ENCODE results near the gene GYPC.
"Not testable (repeated sequence)": the region's sequence is repeated elsewhere in the genome, so short reads cannot be mapped to it uniquely, and the experiment has no call there.

Gene GYPC

DNA sequence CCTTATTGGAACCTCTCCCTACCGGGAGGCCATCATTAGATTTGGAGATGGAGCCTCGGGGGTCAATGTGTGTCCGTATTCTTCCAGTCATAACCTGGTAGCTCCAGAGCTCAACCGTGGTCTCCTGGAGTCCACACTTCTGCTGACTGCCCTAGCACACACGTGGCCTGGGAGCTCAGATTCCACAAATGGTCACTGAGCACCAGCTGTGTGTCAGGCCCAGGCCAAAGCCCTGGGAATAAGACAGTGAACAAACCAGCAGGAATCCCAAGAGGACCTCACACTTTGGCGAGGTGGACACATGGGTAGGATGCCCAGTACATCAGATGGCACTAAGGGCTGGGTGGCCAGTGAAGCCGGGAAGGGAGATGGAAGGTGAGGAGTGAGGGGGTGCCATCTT lies 15.5 kb downstream of the GYPC start:
- no peak for DNase-seq (ENCODE audit: low read depth)

DNA sequence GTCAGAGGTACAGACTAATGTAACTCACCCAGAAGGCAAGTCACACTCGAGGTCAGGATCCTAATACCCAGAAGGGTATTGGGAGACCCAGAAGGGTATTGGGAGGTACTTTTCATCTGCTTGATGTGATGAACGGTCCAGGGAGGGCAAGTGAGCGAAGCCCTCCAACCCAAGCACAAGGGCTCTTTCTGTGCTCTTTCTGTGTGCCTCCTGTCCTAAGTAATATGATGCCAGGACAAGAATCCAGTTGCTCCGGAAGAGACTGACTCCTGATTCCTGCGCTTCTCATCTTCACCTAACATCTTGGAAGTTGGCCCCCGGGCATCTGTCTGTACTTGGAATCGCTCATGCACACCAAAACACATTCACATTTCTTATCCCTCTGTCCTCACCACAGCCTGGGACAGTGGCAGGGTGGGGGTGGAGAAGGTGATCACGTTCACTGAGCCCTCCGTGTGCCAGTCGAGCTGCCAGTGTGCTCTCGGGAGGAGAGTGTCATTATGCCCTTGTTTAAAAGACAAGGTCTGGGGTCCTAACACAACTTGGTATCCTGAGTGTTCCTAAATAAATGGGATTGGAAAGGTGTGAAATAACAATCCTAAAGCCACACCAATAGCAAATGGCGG lies 17.1 kb downstream of the GYPC start:
- no peak for DNase-seq (ENCODE audit: low read depth)

DNA sequence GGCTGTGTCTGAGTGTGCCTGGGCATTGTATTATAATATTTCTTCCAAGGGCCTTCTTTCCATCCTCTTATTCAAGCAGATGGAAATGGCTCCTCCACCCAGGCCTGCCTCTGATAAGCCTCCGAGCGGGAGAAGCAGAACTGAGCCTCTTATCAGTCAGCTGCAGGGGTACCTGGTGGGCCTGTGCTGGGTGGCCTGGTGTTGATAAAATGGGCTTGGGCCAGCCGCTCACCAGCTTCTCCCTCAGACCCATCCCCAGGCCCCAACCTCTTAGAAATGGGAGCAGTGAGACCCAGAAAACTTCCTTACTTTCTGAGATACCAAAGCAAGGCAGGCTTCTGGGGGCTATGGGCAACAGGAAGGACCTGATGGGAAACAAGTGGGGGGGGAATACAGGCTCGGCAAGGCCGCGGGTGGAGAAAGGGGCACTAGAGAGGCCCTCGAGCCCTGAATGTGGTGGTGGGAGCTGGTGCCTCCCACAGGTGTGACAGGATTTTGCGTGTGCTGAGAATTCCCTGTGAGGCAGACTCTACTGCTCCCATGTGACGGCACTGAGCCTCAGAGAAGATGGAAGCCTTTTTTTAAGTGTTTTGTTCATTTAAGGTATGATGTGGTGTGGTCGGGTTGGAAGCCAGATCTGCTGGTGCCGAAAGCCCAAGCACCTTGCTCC lies 18.3 kb downstream of the GYPC start:
- no peak for DNase-seq (ENCODE audit: low read depth)

DNA sequence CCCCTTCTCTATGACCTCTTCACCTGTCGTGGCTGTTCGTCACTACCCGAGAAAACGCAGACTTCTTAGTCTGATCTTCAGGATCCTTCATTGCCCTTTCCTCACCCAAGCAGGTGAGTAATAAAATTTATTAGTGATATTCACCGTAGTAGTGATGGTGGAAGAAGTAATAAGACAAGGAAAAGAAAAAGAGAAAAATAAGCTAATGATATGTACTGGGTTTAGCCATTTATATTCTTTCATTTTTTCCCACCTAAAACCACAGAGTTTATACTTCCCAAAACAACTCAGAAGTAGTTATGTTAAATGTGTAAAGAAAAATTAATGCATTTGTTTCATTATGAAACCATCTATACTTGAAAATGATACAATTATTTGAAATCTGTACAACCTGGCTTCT lies 19.7 kb downstream of the GYPC start:
- no peak for DNase-seq (ENCODE audit: low read depth)

DNA sequence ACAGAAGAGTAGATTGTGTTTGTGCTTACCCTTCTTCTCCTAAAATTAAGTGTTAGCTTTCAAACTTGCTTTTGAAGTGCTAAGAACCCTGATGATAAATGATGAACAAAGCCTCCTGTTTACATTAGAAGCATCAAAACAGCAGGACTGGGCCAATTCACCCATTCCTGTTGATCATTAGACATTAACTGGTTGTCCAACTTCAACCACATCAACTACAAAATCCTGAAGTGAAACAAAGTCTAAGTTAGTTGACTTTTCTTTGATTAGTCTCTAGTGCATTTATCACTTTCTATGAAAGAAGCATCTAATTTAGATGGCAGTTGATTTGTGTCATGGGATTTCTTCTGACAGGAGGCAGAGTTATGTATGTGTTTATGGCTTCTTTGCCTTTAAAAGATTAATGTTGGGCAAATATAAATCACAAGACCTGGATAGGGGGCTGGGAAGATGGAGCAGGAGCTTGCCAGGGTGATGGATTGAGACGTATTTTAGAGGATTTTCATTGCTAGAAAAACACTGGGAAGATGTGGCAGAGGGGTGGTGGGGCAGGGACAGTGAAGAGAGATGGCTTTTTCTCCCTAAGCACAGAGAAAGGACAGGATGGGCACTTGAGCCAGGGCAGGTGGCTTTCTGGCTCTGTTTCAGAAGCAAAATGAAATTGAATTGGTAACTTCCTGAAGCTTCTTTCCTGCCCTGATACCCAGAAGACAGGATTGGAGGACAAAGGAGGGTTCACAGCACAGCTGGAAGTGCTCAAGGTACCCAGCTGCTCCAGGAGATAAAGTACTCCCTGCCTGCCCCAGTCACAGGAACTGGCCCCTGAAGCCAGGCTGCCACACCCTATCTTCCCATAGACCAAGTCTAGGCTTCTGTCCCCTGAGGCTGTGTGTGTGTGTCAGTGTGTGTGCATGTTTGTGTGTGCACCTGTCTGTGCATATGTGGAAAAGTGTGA lies 20.5 kb downstream of the GYPC start:
- no peak for DNase-seq (ENCODE audit: low read depth)

DNA sequence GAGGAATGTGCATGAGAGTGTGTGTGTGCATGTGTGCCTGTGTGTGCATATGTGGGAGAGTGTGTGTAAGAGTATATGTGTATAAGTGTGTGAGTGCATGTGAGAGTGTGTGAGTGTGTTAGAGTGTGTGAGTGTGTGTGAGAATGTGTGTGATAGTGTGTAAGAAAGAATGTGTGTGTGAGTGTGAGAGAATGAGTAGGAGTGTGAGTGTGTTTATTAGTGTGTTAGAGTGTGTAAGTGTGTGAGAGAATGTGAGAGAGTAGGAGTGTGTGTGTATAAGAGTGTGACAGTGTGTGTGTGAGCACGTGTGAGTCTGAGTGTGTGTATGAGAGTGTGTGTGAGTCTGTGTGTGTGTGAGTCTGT lies 21.2 kb downstream of the GYPC start:
- no peak for DNase-seq (ENCODE audit: low read depth)

DNA sequence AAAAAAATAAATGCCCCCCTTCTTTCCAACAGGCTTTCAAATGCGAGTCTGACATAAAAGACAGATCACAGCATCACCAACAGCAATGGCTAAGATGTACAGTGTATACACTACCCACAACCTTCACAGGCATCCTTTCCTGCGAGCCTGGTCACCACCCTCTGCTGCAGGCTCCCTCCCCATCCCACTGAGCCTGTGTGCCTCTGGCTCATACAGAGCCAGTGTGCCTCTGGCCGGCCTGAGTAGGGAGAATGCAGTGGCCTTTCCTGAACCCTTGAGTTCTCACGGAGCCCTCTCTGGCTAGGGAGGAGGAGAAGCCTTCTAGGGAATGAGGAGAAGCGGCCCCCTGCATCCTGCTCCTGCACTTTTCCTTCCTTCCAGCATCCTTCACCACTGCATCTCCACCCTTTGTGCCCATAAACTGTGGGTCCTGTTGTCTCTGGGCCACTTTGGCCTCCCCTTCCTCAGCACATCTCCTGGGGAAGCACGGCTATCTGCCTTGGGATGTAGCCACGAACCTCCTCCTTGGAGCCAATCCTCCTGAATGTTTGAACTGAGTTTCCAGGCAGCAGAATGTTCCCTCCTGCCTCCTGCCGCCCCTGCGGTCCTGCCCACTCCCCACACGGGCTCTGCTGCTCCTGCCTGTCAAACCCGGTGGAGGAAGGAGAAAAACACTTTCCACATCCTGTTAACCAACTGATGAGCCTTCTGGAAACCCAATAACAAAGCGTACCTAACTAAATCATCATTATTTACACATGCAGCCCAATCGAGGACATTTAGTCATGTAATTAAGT lies 22.5 kb downstream of the GYPC start:
- DNase-seq (ENCODE audit: low read depth): no peak

DNA sequence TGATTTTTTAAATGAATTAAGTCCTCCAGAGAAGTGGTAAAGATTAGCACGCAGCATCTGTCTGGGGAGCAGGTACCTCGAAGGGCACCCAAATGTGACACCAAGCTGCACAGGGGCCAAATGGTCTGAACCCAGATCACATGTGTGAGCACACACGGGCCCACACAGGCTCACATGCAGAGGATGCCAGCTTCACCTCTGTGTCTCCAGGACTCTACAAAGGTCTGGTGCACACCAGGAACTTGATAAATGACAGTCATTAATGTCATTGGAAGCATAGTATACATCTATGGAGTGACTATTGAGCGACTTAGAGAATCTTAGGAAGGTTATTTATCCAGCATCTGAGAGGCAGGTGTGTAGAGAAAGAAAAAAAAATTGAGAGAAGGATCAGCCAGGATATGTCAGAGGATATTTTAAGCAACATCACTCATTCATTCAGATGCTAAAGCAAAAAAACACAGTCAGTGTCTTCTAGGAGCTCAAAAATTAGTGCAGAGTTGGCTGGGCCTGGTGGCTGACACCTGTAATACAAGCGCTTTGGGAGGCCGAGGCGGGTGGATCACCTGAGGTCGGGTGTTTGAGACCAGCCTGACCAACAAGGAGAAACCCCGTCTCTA lies 23.2 kb downstream of the GYPC start:
- no peak for DNase-seq (ENCODE audit: low read depth)

DNA sequence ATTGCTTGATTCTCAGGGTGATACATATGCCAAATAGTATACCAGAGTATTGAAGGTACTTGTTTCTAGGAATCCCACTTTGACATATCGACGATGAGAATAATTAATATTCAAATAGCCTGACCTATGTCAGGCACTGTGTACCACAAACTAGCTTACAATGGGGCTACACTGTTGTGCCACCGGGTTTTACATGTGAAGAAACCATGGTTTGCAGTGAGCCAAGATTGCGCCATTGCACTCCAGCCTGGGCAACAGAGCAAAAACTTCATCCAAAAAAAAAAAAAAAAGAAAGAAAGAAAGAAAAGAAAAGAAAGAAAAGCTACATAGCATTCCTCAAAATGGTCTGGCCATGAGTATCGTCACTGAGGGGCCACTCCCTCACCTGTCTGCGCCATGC lies 25.5 kb downstream of the GYPC start:
- no peak for DNase-seq (ENCODE audit: low read depth)

DNA sequence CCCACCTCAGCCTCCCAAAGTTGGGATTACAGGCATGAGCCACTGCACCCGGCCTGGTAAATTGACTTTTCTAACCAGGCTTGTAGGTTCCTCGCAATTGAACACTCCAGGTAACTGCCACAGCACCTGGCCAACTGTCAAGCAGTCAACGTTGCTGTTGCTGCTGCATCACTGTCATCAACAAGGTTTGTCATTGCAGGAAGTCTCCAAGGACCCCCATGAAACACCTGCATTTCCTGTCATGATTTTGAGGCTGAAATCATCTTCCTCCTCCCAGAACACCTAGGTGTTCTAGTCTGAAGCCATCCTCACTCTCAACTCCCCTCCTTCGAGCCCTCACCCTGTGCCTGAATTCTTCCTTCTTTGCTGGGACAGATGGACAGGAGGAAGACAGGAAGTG lies 29.7 kb downstream of the GYPC start:
- DNase-seq (ENCODE audit: low read depth): no peak

DNA sequence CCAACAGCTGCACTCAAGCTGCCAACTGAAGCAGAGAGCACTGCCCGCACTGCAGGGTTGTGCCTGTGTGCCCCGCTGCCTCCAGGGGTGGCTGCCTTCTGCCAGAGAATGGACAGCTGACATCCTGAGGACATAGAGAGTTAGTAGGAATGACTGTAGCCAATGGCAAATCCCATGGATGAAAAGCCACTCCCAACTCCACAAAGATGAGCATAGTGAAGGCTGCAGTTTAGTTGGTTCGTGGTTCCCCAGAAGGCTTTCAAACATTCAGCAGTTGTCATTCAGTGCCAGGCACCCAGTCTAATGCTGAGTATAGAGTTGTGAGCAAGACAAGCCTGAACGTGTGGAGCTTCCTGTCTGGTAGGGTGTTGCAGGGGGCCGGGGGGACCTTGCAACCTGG lies 30.3 kb downstream of the GYPC start:
- no peak for DNase-seq (ENCODE audit: low read depth)

DNA sequence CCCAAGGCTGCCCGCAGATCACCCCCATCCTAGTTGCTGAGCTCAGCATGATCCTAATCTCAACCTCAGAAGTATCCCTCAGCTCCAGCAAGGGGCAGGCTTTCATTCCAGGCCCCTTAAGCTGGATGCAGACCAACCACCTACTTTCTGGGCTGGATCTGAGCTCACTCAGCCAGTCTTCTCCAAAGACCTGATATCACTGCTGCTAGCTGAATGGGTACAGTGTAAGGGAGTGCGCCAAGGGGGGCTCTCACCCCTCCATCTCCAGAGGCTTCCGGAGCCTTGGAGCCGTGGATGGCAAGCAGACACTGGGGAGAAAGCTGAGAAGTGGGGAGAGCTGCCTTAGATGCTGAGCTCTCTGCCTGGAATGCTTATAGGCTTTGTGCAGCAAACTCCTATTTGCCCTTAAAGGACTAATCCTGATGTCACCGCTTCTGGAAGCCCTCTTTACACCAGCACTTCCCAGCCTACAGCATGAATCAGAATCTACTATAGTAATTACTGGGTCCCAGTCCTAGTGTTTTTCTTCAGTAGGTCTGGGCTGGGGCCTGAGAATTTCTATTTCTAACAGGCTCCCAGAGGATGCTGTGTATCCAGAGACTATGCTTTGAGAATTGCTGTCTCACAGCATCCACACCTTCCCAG lies 31.0 kb downstream of the GYPC start:
- DNase-seq (ENCODE audit: low read depth): no peak

DNA sequence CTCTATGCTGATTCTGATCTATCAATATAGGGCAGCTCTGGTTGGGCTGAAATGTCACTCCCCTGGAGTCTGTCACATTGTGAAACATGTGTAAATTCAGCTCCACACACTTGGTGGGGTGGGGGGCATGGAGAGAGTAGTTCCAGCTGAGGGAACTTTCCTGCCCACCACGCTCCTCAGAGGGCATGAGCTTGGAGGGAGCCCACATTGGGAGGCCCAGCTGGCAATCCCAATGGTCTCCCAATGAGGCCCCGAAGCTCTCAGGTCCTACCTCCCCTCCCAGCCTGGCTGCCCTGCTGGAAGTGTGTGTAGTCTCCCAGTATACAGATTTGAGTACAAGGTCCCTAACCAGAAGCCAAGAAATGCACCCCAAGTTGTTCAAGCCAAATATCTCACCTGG lies 31.5 kb downstream of the GYPC start:
- DNase-seq (ENCODE audit: low read depth): no peak

DNA sequence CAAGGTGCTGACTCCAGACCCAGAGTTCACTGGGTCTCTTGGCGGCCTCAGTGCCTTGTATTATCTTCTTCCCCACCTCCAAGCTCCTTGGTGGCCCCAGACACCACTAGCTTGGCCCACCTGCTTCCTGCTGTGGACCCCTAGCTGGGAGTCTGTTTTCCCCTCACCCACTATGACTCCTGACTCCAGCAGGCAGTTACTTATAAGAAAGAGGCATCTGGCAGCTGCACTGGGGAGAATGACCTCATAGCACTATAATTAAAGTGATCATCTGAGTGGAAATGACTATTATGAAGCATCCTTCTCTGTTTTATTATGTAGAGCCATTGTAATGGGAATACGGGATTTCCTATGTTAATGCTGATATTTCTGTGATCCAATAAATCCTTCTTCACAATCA lies 32.6 kb downstream of the GYPC start:
- not testable (repeated sequence) for DNase-seq (ENCODE audit: low read depth)

DNA sequence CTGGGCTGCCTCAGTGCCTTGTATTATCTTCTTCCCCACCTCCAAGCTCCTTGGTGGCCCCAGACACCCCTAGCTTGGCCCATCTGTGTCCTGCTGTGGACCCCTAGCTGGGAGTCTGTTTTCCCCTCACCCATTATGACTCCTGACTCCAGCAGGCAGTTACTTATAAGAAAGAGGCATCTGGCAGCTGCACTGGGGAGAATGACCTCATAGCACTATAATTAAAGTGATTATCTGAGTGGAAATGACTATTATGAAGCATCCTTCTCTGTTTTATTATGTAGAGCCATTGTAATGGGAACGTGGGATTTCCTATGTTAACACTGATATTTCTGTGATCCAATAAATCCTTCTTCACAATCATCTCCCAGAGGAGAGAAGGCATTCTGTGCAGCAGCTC lies 36.3 kb downstream of the GYPC start:
- DNase-seq (ENCODE audit: low read depth): not testable (repeated sequence)

DNA sequence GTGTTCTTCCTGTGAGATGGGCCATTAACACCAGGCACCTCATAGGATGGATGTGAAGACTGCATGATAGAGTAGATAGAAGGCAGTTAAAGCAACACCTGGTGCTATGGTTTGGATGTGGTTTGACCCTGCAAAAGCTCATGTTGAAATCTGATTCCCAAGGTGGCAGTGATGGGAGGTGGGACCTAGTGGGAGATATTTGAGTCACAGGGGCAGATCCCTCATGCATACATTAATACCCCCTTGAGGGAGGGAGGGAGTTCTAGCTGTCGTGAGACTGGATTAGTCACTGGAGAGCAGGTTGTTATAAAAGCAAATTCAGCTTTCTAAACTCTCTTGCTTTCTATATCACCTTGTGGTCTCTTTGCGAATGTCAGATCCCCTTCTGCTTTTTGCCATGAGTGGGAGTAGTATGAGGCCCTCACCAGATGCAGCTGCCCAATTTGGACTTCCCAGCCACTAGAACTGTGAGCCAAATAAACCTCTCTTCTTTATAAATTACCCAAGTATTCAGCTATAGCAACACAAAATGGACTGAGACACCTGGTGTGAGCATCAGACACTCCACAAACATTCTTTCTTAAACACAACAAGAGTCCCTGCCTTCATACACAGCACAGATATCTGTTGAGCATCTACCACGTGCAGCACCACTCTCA lies 37.1 kb downstream of the GYPC start:
- not testable (repeated sequence) for DNase-seq (ENCODE audit: low read depth)

DNA sequence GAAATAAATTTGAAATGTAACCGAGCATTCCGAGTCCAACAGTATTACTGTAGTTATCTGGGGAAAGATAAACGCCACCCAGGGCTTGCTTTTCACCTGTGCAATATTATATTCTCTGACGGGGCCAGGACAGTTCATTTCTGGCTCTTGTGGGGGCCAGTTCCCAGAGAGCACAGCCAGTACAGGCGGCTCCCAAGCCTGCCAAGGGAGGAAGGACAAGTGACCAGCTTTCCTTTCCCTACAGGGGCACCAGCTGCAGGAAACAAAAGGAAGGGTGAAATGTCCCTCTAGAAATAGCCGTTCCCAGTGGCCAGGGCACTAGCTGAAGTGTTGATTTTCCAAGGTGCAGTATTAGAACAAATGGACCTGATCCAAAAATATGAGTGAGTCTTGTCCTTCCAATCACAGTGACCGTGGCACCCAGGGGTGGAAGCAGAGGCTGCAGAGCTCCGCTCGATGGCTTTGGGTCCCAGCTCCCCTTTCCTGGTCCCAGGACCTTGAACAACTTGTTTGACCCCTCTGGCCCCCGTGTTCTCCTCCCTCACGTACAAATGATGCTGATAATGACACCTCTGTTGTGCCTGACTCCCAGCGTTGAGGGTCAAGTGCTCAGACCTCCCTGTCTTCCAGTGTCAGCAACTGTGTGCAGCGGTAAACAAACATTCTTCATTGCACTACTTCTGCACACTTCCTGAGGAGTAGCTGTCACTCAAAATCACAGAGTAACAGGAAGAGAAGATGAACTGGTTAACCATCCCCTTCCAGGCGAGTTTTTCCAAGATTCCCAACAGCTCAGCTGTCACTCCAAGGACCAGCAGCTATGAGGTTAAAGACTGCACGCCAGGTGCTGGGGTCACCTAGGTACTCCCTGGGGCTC lies 40.9 kb downstream of the GYPC start:
- DNase-seq (ENCODE audit: low read depth): no peak

DNA sequence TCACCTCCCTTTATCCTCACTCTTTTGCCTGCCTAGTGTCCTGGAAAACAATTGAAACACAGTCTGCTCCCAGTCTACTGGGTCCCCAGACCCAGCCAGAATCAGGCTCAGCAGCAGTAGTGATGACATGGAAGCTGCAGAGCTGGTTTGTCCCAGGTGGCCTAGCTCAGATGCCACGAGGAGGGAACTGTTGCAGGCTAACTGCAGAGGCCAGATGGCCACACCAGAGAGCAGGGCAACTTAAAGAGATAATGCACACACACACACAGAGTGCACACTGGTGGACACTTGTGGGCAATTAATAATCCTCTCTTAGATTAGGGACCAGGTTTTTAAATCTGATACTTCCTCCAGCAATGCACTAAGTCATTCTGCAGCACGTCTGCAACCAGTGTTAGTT lies 42.4 kb downstream of the GYPC start:
- no peak for DNase-seq (ENCODE audit: low read depth)

DNA sequence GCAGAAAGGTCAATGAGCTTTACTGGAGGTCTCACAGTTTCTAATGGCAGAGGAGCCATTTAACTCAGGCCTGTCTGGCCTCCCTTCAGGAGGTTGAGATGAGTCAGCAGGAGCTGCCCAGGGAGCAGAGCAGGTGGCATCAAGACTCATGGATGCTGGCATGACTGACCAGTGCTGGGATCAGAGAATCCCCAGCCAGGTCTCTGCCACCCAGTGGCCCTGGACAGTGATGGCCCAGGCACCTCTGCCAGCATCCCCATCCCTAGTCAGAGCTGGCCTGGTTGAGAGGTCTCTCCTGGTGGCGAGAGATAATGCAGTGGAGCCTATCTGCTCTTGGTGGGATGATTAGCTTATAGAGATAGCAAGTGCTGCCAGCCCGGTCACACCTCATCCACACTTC lies 43.1 kb downstream of the GYPC start:
- DNase-seq (ENCODE audit: low read depth): no peak

Data from stimulated activated CD8-positive, alpha-beta memory T cell treated with anti-CD3 and anti-CD28 coated beads, Interleukin-15, amount 100 ng/mL, for 1 hour (primary cell).